Neural cell (in vitro differentiated cells): ENCODE measurements around the gene ZNF862. TPM values are rescaled to one million over a fixed set of nuclear protein-coding genes. Genes with fewer than 3 reads are reported as not detected.

Experiments used
- H2AFZ ChIP-seq: fragments of 200-600, 300-800 bp; sonication (generic), shearing (Covaris generic); 2 replicates; pipeline ENCODE4 v1.6.0; 2014; ENCODE audit warnings: low read depth, mild to moderate bottlenecking, antibody characterized with exemption, low read length, moderate library complexity
- H3F3A ChIP-seq: fragments of 200-600 bp; shearing (Covaris generic); 2 replicates; pipeline ENCODE4 v1.6.1; 2016; ENCODE audit warnings: mild to moderate bottlenecking, moderate library complexity, mixed read lengths, antibody characterized with exemption, low read length; ENCODE audit not compliant: insufficient read depth, poor library complexity, severe bottlenecking
- H3K27ac ChIP-seq: fragments of 200-600, 300-800 bp; sonication (generic), shearing (Covaris generic); 2 replicates; pipeline ENCODE4 v1.5.1; 2014; ENCODE audit warnings: mild to moderate bottlenecking, low read length, moderate library complexity
- H3K27me3 ChIP-seq: fragments of 300-800, 200-600 bp; sonication (generic), shearing (Covaris generic); 2 replicates; pipeline ENCODE4 v1.6.0; 2014; ENCODE audit warnings: mild to moderate bottlenecking, low read depth, low read length, moderate library complexity; ENCODE audit not compliant: insufficient read depth
- H3K36me3 ChIP-seq: fragments of 300-800, 200-600 bp; sonication (generic), shearing (Covaris generic); 2 replicates; pipeline ENCODE4 v1.5.1; 2014; ENCODE audit warnings: mild to moderate bottlenecking, antibody characterized with exemption, low read length, moderate library complexity; ENCODE audit not compliant: insufficient read depth
- H3K4me2 ChIP-seq: fragments of 300-800, 200-600 bp; sonication (generic), shearing (Covaris generic); 2 replicates; pipeline ENCODE4 v1.6.0; 2014; ENCODE audit warnings: mild to moderate bottlenecking, low read length
- H3K4me3 ChIP-seq: fragments of 300-800, 200-600 bp; sonication (generic), shearing (Covaris generic); 2 replicates; pipeline ENCODE4 v1.5.1; 2014; ENCODE audit warnings: mild to moderate bottlenecking, low read length, moderate library complexity
- H3K79me2 ChIP-seq: fragments of 200-600 bp; shearing (Covaris generic); replicated peaks from 2 replicates; pipeline ENCODE4 v1.6.0; 2014; ENCODE audit warnings: mild to moderate bottlenecking, low read length, moderate library complexity; ENCODE audit not compliant: insufficient read depth
- H3K9ac ChIP-seq: fragments of 300-800, 200-600 bp; sonication (generic), shearing (Covaris generic); 2 replicates; pipeline ENCODE4 v1.6.1; 2016; ENCODE audit warnings: mild to moderate bottlenecking, low read length, mixed read lengths
- H3K9me2 ChIP-seq: fragments of 200-600 bp; shearing (Covaris generic); 2 replicates; pipeline ENCODE4 v1.6.1; 2016; ENCODE audit warnings: mild to moderate bottlenecking, low read length, mixed read lengths; ENCODE audit not compliant: insufficient read depth
- H3K9me3 ChIP-seq: fragments of 200-600, 300-800 bp; sonication (generic), shearing (Covaris generic); 2 replicates; pipeline ENCODE4 v1.6.1; 2016; ENCODE audit warnings: mild to moderate bottlenecking, mixed run types, low read length, moderate library complexity, mixed read lengths
- H4K20me1 ChIP-seq: fragments of 200-600 bp; shearing (Covaris generic); 2 replicates; pipeline ENCODE4 v1.6.1; 2016; ENCODE audit warnings: mild to moderate bottlenecking, mixed run types; ENCODE audit not compliant: insufficient read depth
- EP300 ChIP-seq: fragments of 450-650 bp; conservative IDR thresholded peaks from 2 replicates; pipeline ENCODE4 v1.6.1; 2014; ENCODE audit warnings: antibody characterized with exemption, mild to moderate bottlenecking, moderate library complexity; ENCODE audit not compliant: poor library complexity, severe bottlenecking
- EZH2 ChIP-seq: fragments of 200-600, 300-800 bp; shearing (Covaris generic), sonication (generic); IDR thresholded peaks from 2 replicates; pipeline ENCODE4 v1.6.1; 2014; ENCODE audit warnings: antibody characterized with exemption, low read length, borderline replicate concordance, mild to moderate bottlenecking; ENCODE audit not compliant: insufficient read depth, poor library complexity, severe bottlenecking
- MXI1 ChIP-seq: fragments of 450-650 bp; conservative IDR thresholded peaks from 2 replicates; pipeline ENCODE4 v1.6.1; 2014; ENCODE audit warnings: antibody characterized with exemption, mild to moderate bottlenecking; ENCODE audit not compliant: poor library complexity, severe bottlenecking
- POLR2AphosphoS5 ChIP-seq: IDR thresholded peaks from 2 replicates; pipeline ENCODE4 v1.6.1; 2012
- RAD21 ChIP-seq: fragments of 450-650 bp; conservative IDR thresholded peaks from 2 replicates; pipeline ENCODE4 v1.6.1; 2014; ENCODE audit warnings: antibody characterized with exemption, mild to moderate bottlenecking, moderate library complexity
- SMC3 ChIP-seq: fragments of 450-650 bp; conservative IDR thresholded peaks from 2 replicates; pipeline ENCODE4 v1.6.1; 2014; ENCODE audit warnings: antibody characterized with exemption, mild to moderate bottlenecking, moderate library complexity; ENCODE audit not compliant: poor library complexity
- TAF1 ChIP-seq: IDR thresholded peaks from 2 replicates; pipeline ENCODE4 v1.6.1; 2012; ENCODE audit warnings: low read depth
- polyA plus RNA-seq: library from polyadenylated mRNA; depleted of rRNA; stranded (reverse); fragments of >200 nt; gene quantifications from 2 replicates; pipeline ENCODE4 v1.2.3, GENCODE V29; 2014
- TF ChIP-seq, protein P1 (sequence below): IDR thresholded peaks from 2 replicates; pipeline ENCODE4 v1.6.1; 2012; ENCODE audit warnings: borderline replicate concordance
- TF ChIP-seq, protein P2 (sequence below): fragments of 450-650 bp; IDR thresholded peaks from 2 replicates; pipeline ENCODE4 v1.5.1; 2014; ENCODE audit warnings: antibody characterized with exemption, mild to moderate bottlenecking, moderate library complexity; ENCODE audit not compliant: poor library complexity, severe bottlenecking

The ZNF862 gene
- polyA plus RNA-seq, 1 donor from 2014 or later = 19.0 TPM

DNA sequence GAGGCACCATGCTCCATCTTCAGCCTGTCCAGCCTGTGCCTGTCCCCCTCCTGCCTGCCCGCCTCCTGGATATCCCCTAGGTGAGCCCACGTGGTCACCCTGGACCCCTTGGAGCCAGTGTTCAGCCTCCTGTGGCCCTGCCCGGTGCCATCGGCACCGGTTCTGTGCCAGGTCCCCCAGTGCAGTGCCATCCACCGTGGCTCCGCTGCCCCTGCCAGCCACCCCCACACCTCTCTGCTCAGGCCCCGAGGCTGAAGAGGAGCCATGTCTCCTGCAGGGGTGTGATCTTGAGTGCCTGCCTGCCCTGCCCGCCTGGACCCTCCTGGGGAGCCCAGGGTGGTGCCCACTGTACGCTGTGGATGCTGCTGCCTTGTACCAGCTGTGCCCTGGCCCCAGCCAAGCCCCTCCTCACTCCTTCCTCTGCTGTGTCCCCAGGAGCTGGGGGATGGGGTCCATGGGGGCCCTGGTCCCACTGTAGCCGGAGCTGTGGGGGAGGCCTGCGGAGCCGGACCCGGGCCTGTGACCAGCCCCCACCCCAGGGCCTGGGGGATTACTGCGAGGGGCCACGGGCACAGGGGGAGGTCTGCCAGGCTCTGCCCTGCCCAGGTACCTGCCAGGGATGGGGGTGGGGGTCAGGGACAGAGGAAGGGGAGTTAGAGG lies 26.2 kb upstream of the ZNF862 start:
- TF ChIP-seq EZH2 (no peak), TAF1 (no peak), SMC3 (no peak), EP300 (no peak), MXI1 (no peak), POLR2AphosphoS5 (no peak), RAD21 (no peak)
- TF ChIP-seq, protein P1, sequence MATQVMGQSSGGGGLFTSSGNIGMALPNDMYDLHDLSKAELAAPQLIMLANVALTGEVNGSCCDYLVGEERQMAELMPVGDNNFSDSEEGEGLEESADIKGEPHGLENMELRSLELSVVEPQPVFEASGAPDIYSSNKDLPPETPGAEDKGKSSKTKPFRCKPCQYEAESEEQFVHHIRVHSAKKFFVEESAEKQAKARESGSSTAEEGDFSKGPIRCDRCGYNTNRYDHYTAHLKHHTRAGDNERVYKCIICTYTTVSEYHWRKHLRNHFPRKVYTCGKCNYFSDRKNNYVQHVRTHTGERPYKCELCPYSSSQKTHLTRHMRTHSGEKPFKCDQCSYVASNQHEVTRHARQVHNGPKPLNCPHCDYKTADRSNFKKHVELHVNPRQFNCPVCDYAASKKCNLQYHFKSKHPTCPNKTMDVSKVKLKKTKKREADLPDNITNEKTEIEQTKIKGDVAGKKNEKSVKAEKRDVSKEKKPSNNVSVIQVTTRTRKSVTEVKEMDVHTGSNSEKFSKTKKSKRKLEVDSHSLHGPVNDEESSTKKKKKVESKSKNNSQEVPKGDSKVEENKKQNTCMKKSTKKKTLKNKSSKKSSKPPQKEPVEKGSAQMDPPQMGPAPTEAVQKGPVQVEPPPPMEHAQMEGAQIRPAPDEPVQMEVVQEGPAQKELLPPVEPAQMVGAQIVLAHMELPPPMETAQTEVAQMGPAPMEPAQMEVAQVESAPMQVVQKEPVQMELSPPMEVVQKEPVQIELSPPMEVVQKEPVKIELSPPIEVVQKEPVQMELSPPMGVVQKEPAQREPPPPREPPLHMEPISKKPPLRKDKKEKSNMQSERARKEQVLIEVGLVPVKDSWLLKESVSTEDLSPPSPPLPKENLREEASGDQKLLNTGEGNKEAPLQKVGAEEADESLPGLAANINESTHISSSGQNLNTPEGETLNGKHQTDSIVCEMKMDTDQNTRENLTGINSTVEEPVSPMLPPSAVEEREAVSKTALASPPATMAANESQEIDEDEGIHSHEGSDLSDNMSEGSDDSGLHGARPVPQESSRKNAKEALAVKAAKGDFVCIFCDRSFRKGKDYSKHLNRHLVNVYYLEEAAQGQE = no peak
- TF ChIP-seq, protein P2, sequence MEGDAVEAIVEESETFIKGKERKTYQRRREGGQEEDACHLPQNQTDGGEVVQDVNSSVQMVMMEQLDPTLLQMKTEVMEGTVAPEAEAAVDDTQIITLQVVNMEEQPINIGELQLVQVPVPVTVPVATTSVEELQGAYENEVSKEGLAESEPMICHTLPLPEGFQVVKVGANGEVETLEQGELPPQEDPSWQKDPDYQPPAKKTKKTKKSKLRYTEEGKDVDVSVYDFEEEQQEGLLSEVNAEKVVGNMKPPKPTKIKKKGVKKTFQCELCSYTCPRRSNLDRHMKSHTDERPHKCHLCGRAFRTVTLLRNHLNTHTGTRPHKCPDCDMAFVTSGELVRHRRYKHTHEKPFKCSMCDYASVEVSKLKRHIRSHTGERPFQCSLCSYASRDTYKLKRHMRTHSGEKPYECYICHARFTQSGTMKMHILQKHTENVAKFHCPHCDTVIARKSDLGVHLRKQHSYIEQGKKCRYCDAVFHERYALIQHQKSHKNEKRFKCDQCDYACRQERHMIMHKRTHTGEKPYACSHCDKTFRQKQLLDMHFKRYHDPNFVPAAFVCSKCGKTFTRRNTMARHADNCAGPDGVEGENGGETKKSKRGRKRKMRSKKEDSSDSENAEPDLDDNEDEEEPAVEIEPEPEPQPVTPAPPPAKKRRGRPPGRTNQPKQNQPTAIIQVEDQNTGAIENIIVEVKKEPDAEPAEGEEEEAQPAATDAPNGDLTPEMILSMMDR = no peak
- Histone ChIP-seq H3K27ac (no peak overlapping the region), H3K4me3 (no peak overlapping the region), H4K20me1 (no peaks in the 10 kb centered on the region), H3K4me2 (no peak overlapping the region), H3K9me3 (no peaks in the 10 kb centered on the region), H3K79me2 (no peaks in the 10 kb centered on the region), H3K27me3 (no peaks in the 10 kb centered on the region), H3K9me2 (no peaks in the 10 kb centered on the region), H3F3A (no peaks in the 10 kb centered on the region), H2AFZ (no peak overlapping the region), H3K36me3 (no peaks in the 10 kb centered on the region), H3K9ac (no peak overlapping the region)

DNA sequence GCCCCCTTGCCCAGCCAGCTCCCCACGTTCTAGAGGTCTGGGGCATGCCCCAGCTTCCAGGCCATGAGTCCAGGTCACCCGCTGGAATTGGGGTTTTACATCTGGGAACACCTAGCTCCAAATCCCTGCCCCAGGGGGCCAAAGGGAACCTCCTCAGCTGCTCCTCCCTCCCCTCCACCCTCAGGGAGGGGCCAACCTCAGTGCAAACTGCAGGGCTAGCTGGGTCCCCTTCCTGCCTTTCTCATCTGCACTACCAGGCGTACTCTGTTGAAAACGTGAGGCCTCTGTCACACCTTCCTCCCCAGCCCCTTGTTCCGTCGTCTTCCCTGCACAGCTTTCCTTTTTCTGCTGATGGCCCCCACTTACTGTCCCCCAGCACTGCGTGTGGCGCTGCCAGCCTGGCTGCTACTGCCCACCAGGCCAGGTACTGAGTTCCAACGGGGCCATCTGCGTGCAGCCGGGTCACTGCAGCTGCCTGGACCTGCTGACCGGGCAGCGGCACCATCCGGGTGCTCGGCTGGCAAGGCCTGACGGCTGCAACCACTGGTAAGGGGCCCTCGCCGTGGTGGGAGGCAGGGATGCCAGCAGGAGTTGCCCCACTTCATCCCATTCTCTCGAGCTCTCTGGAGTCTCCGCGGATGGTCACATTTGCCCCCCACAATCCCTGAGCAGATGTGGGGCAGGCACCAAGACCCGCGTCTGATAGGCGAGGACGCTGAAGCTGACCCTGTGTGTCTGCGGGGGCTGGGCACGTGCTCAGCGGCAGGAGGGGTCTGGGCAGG lies 24.7 kb upstream of the ZNF862 start:
- Histone ChIP-seq H3K9ac (no peak overlapping the region), H3K9me3 (no peaks in the 10 kb centered on the region), H4K20me1 (no peaks in the 10 kb centered on the region), H3K27ac (no peak overlapping the region), H3F3A (no peaks in the 10 kb centered on the region), H3K79me2 (no peaks in the 10 kb centered on the region), H3K27me3 (no peaks in the 10 kb centered on the region), H3K36me3 (no peaks in the 10 kb centered on the region), H2AFZ (no peak overlapping the region), H3K9me2 (no peaks in the 10 kb centered on the region), H3K4me2 (no peak overlapping the region), H3K4me3 (no peak overlapping the region)
- no peak for TF ChIP-seq POLR2AphosphoS5
- no peak for TF ChIP-seq SMC3
- TF ChIP-seq, protein P1 = no peak
- no peak for TF ChIP-seq TAF1
- TF ChIP-seq RAD21 = no peak
- no peak for TF ChIP-seq MXI1
- no peak for TF ChIP-seq EP300
- TF ChIP-seq, protein P2 = no peak
- no peak for TF ChIP-seq EZH2
